Epidermal melanocyte (primary cell): ENCODE data around the gene ABCA1.

Experiments
- DNase-seq: peaks from one replicate; pipeline ENCODE4 v3.0.0; 2011; ENCODE audit warnings: low spot score; ENCODE audit not compliant: insufficient read length

Gene ABCA1

DNA sequence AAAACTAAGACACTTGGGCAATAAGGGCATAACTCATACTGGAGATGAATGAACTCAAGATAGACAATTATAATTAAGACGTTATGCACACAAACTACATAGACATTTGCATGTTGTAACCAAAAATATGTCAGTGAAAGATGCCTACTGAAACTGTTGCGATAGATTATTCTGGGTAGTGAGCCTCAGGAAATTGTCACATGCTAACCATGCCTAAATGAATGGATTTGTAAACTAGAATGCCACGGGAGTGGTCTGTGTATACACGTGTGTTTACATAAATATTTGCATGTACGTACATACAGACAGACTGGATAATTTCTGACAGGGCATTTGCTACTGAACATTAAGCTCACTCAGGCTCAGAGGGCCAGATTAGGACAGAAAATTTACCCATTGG lies 162.8 kb downstream of the ABCA1 start:
- DNase-seq = no peak

DNA sequence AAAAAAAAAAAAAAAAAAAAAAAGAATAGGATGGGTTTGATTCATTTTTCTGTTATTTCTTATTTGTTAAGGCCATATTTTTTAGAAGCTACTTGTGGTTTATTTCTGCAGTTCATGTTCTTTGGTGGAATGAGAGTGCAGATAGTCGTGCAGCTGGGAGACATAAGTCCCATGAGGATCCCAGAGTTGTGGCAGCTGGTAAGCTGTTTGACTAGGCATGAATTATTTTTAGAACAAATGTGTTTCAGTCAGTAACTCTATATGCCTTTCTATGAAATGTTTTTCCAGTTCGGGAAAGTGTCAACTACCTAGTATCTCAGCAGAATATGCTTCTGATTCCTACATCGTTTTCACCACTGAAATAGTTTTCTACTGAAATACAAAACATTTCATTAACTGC lies 169.0 kb downstream of the ABCA1 start:
- DNase-seq = no peak

GRCh38 chr9:104750185-104750767 lies 177.7 kb downstream of the ABCA1 start:
- no peak for DNase-seq

DNA sequence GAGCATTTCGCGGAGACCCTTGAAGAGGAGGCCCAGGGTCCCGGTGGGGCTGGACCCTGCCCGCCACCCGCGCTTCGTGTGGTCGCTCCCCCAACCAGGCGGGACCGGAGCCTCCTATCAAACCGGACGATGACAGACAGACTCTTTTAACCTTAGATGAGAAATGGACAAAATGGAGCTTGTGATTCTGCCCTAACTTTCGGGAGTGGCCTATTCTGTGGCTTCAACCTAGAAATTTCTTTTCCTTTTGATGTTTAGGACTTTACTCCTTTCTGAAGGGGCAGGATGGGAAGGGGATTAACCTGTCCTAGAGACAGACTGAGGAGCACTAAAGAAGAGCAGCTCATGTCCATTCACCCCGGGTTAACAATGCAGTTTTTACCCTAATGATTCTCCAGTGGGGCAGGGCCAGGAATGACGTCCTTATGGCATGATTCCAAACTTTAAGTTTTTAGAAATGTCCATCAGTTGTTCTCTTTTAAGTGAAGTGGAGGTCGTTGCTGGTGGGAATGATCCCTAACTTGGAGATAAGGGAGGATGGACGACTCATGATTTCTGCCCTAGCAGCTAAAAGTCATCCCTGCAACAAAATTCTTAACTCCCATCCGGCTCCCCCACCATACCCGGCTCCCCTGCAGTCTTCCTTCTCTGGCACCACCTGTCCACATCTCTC lies 179.5 kb downstream of the ABCA1 start:
- DNase-seq = no peak

- peak; percentile 50 for DNase-seq
Measured at GRCh38 chr9:104747565-104748358, 180.2 kb downstream of the ABCA1 start, which contains the start of gene NIPSNAP3A. Gene NIPSNAP3A (plus strand): TSS chr9:104747683. CDS start chr9:104747793, 110 bp downstream.

DNA sequence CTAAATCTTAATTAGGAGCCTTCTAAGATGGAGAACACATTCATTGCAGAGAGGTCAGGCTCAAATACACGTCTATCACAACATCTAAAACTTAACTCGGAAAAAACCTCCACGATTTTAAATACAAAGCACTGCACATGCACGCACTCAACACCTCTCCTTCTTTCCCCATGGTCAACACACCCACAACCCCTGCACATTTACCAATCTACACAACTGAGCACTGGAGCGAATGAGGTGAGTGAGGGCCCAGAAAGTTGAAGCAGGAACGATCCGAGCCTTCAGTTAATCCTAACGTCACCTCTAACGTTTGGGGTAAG lies 180.8 kb downstream of the ABCA1 start:
- no peak for DNase-seq

DNA sequence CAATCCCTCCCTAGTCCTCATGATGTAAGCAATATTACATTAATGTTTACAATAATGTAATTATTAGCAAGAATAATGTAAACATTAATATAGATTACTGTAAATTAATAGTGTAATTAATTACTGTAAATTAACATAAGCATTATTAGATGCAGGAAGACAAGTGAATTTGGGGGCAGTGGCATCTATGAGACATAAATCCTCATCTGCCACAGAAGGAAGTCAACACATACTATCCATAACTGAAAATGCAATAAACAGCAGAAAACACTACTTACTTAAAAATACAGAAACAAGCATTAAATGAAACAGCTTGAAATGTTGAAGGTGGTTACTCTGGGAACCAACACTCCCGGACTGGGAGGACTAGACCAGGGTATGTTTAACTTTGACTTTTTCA lies 181.2 kb downstream of the ABCA1 start:
- DNase-seq = no peak

GRCh38 chr9:104746285-104746684 lies 181.7 kb downstream of the ABCA1 start:
- DNase-seq = no peak

DNA sequence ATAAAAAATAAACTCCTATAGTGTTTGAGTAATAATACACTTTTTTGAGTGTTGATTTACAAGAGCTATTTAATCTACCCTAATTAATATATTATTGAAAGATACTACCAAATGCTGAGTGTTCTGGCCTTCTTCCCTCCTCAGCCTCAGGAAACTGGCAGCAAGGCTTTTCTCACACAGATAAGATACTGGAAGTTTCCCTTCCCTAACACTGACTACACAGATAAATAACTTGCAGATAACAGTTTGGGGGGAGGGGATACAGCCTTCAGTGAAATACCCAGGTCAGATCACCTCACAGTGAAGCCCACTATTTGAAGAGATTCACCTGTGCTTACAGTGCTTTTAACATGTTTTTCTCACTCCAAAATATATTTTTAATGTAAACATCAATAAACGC lies 182.1 kb downstream of the ABCA1 start:
- no peak for DNase-seq

DNA sequence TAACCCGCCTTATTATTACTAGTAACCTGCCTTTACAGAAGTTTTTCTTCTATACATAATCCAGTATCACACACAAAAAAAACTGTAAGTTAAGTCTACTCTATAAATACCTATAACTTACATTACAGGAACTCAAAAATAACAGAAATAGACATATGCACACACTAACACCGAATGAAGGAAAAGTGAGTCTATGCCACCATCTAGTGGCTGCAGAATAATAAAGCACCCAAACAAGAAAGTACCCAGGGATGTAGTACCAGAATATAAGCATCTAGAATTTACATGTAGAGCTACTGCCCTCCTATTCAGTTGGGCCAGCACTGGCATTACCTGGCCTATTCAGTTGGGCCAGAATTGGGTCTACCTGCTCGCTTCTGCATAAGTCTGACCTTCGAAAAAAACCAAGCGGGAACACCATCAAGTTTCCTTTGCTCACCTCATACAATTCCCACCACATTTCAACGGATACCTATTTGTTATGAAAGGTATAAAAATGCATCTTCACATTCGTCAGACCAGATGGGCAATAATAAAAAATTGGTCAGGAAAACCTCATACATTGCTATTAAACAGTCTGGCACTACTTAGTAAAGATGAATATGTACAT lies 184.5 kb downstream of the ABCA1 start:
- peak; percentile 28 for DNase-seq

- DNase-seq = no peak
Measured at GRCh38 chr9:104740621-104741020, 187.3 kb downstream of the ABCA1 start.

GRCh38 chr9:104738452-104738851 lies 189.5 kb downstream of the ABCA1 start:
- DNase-seq = no peak
